Loucy (cell line): ENCODE results near the gene TP73.

Experiments used
- H2AFZ ChIP-seq: fragments of 200-600 bp; sonication (generic); 2 replicates; pipeline ENCODE4 v1.6.0; 2016; ENCODE audit warnings: antibody characterized with exemption, mild to moderate bottlenecking, low read length, moderate library complexity
- H3F3A ChIP-seq: fragments of 200-600 bp; 2 replicates; pipeline ENCODE4 v1.6.0; 2016; ENCODE audit warnings: antibody characterized with exemption, low read depth, mild to moderate bottlenecking
- H3K27me3 ChIP-seq: fragments of 200-600 bp; sonication (generic); 2 replicates; pipeline ENCODE4 v1.6.1; 2014; ENCODE audit warnings: low read length, mild to moderate bottlenecking; ENCODE audit not compliant: insufficient read depth, poor library complexity, severe bottlenecking
- H3K36me3 ChIP-seq: fragments of 200-600 bp; sonication (generic); 2 replicates; pipeline ENCODE4 v1.6.1; 2016; ENCODE audit warnings: low read length; ENCODE audit not compliant: insufficient read depth
- H3K4me1 ChIP-seq: fragments of 200-600 bp; sonication (generic); 2 replicates; pipeline ENCODE4 v1.5.1; 2014; ENCODE audit warnings: low read length, mild to moderate bottlenecking; ENCODE audit not compliant: insufficient read depth, poor library complexity, severe bottlenecking
- H3K4me2 ChIP-seq: fragments of 200-600 bp; sonication (generic); 2 replicates; pipeline ENCODE4 v1.6.0; 2014; ENCODE audit warnings: antibody characterized with exemption, low read length, low read depth, mild to moderate bottlenecking; ENCODE audit not compliant: poor library complexity, severe bottlenecking
- H3K4me3 ChIP-seq: fragments of 200-600 bp; sonication (generic); 2 replicates; pipeline ENCODE4 v1.5.1; 2014; ENCODE audit warnings: low read length, mild to moderate bottlenecking, mixed read lengths; ENCODE audit not compliant: poor library complexity, severe bottlenecking
- H3K79me2 ChIP-seq: fragments of 200-600 bp; sonication (generic); 2 replicates; pipeline ENCODE4 v1.6.1; 2014; ENCODE audit warnings: low read length; ENCODE audit not compliant: insufficient read depth
- H3K9ac ChIP-seq: fragments of 200-600 bp; sonication (generic); 2 replicates; pipeline ENCODE4 v1.6.0; 2014; ENCODE audit warnings: mild to moderate bottlenecking, low read depth, low read length, moderate library complexity; ENCODE audit not compliant: poor library complexity, severe bottlenecking
- H3K9me2 ChIP-seq: fragments of 200-600 bp; sonication (generic); replicated peaks from 2 replicates; pipeline ENCODE4 v1.6.1; 2016; ENCODE audit warnings: low read depth, low read length, mixed read lengths
- H3K9me3 ChIP-seq: fragments of 200-600 bp; sonication (generic); 2 replicates; pipeline ENCODE4 v1.6.1; 2014; ENCODE audit warnings: mild to moderate bottlenecking, antibody characterized with exemption, low read length, low read depth; ENCODE audit not compliant: insufficient read depth
- H4K20me1 ChIP-seq: fragments of 200-600 bp; sonication (generic); 2 replicates; pipeline ENCODE4 v1.6.0; 2014; ENCODE audit warnings: antibody characterized with exemption, low read length, mild to moderate bottlenecking; ENCODE audit not compliant: insufficient read depth, poor library complexity, severe bottlenecking
- CTCF ChIP-seq: fragments of 200-600 bp; sonication (generic); conservative IDR thresholded peaks from 2 replicates; pipeline ENCODE4 v1.5.1; 2014; ENCODE audit warnings: mild to moderate bottlenecking, antibody characterized with exemption, low read length
- EZH2phosphoT487 ChIP-seq: fragments of 200-600 bp; IDR thresholded peaks from 2 replicates; pipeline ENCODE4 v1.6.1; 2018; ENCODE audit warnings: antibody characterized with exemption, mild to moderate bottlenecking, moderate library complexity, borderline replicate concordance

The TP73 gene

GRCh38 chr1:3651930-3652547 is at the start of gene TP73:
TP73 (plus strand) TSS chr1:3652516; CDS start chr1:3682366, 29,850 bp downstream.
- Histone ChIP-seq H4K20me1 (no peaks in the 10 kb centered on the region), H3K9ac (no peak within 1 kb of the TSS), H3K4me1 (peaks cover 24% of the 10 kb centered on the region), H3K9me2 (no peaks in the 10 kb centered on the region), H3K36me3 (no peaks in the 10 kb centered on the region), H3K9me3 (no peaks in the 10 kb centered on the region), H3K79me2 (peaks cover 25% of the 10 kb centered on the region), H3F3A (no peaks in the 10 kb centered on the region), H2AFZ (no peak within 1 kb of the TSS), H3K4me3 (no peak within 1 kb of the TSS), H3K4me2 (no peak within 1 kb of the TSS), H3K27me3 (no peaks in the 10 kb centered on the region)
- no peak for TF ChIP-seq CTCF
- TF ChIP-seq EZH2phosphoT487 = no peak

GRCh38 chr1:3603156-3603555 is 49.2 kb upstream of the TP73 start:
- no peaks in the 10 kb centered on the region for H3K9me2 ChIP-seq
- no peak overlapping the region for H3K9ac ChIP-seq
- H3K4me3 ChIP-seq = no peak overlapping the region
- H2AFZ ChIP-seq = no peak overlapping the region
- TF ChIP-seq CTCF = no peak
- TF ChIP-seq EZH2phosphoT487 = no peak
- H3K4me2 ChIP-seq = no peak overlapping the region
- no peaks in the 10 kb centered on the region for H3F3A ChIP-seq
- H3K79me2 ChIP-seq = peaks cover 52% of the 10 kb centered on the region; the same call in 1 of the 2 replicates
- no peaks in the 10 kb centered on the region for H3K36me3 ChIP-seq
- H3K4me1 ChIP-seq = peaks cover 26% of the 10 kb centered on the region
- no peaks in the 10 kb centered on the region for H3K9me3 ChIP-seq
- H3K27me3 ChIP-seq = no peaks in the 10 kb centered on the region
- H4K20me1 ChIP-seq = no peaks in the 10 kb centered on the region

GRCh38 chr1:3603571-3604467 is 48.5 kb upstream of the TP73 start:
- H3K79me2 ChIP-seq = peaks cover 56% of the 10 kb centered on the region
- peaks cover 24% of the 10 kb centered on the region for H3K4me1 ChIP-seq
- no peaks in the 10 kb centered on the region for H3K9me3 ChIP-seq
- no peak overlapping the region for H2AFZ ChIP-seq
- no peaks in the 10 kb centered on the region for H3K9me2 ChIP-seq
- H3K36me3 ChIP-seq = no peaks in the 10 kb centered on the region
- no peak for TF ChIP-seq EZH2phosphoT487
- TF ChIP-seq CTCF = no peak
- no peaks in the 10 kb centered on the region for H3F3A ChIP-seq
- no peak overlapping the region for H3K4me3 ChIP-seq
- H4K20me1 ChIP-seq = no peaks in the 10 kb centered on the region
- H3K9ac ChIP-seq = no peak overlapping the region
- H3K4me2 ChIP-seq = no peak overlapping the region
- H3K27me3 ChIP-seq = no peaks in the 10 kb centered on the region
